ENCODE results near the gene NUPR1. TPM values are rescaled to one million over a fixed set of nuclear protein-coding genes. Genes with fewer than 3 reads are reported as not detected.
"Not testable (repeated sequence)": the region's sequence is repeated elsewhere in the genome, so short reads cannot be mapped to it uniquely, and the experiment has no call there.

The NUPR1 gene
- total RNA-seq, 1 donor from 2014 or later, result not detected

DNA sequence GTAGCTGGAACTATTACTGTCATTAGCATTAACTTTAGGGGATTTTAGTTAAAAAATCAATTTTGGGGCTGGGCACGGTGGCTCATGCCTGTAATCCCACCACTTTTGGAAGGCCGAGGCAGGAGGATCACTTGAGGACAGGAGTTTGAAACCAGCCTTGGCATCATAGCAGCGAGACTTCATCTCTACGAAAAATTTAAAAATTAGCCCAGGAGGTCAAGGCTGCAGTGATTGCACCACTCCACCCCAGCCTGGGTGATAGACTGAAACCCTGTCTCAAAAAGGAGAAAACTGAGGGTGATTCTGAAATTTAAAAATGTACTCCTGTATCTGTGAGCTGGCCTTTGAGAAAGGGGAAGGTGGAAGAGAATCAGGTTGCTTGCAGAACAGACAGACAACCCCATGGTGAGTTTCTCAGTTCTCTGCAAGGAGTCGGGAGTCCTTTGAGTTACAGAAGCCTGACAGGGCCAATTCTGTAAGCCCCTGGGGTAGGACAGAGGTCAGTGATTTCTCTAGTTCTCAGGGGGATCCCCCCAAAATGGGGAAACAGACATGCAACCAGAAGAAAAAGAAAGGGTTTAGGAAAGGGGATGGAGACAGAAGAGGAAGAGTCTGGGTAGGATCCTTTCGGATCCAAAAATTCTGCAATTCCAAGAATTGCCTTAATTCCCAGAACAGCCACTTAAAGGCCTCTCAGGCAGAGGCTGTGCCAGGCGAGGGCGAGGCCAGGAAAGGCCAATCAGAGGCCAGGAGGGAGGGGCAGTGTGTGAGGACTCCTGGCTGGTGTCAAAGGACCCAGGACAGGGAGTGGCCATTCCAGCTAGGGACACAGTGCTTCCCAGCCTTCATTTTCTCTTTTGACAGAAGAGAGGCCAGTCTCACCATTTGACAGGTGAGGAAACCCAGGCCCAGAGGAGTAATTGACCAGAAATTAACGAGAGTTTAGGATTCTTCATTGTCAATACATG lies 6.7 kb downstream of the NUPR1 start:
- Mint-ChIP-seq H3K27me3 (ENCODE audit: unreplicated experiment) (peaks cover 2% of the 10 kb centered on the region), H3K27ac (ENCODE audit: unreplicated experiment) (no peak overlapping the region), H3K9me3 (ENCODE audit: unreplicated experiment) (peaks cover 3% of the 10 kb centered on the region), H3K36me3 (ENCODE audit: unreplicated experiment) (no peaks in the 10 kb centered on the region), H3K4me3 (ENCODE audit: unreplicated experiment) (no peak overlapping the region), H3K4me1 (ENCODE audit: low read depth, unreplicated experiment) (peaks cover 3% of the 10 kb centered on the region)
- TF ChIP-seq, protein P1, sequence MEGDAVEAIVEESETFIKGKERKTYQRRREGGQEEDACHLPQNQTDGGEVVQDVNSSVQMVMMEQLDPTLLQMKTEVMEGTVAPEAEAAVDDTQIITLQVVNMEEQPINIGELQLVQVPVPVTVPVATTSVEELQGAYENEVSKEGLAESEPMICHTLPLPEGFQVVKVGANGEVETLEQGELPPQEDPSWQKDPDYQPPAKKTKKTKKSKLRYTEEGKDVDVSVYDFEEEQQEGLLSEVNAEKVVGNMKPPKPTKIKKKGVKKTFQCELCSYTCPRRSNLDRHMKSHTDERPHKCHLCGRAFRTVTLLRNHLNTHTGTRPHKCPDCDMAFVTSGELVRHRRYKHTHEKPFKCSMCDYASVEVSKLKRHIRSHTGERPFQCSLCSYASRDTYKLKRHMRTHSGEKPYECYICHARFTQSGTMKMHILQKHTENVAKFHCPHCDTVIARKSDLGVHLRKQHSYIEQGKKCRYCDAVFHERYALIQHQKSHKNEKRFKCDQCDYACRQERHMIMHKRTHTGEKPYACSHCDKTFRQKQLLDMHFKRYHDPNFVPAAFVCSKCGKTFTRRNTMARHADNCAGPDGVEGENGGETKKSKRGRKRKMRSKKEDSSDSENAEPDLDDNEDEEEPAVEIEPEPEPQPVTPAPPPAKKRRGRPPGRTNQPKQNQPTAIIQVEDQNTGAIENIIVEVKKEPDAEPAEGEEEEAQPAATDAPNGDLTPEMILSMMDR (IDR thresholded peaks at IDR 0.05; ENCODE audit: partially characterized antibody, unreplicated experiment), result no peak
- DNase-seq, result no peak

DNA sequence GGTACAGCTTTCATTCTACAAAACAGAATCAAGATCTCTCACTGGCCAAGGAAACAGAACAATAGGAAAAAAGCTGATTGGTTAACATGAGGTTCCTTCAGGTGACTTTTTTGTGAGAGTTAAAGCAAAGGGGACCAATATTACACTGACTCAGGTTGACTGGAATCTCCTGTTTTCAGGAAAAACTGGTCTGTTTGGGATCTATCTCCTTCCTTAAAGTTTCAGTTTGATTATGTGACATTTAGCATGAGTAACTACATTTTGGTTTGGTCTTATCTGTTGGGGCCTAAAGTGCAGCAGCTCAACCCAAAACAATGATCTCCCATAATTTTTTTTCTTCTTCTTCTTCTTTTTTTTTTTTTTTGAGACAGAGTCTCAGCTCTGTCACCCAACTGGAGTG lies 9.7 kb downstream of the NUPR1 start:
- Mint-ChIP-seq H3K36me3 (ENCODE audit: unreplicated experiment) (no peaks in the 10 kb centered on the region), H3K9me3 (ENCODE audit: unreplicated experiment) (no peaks in the 10 kb centered on the region), H3K27ac (ENCODE audit: unreplicated experiment) (no peak overlapping the region), H3K4me1 (ENCODE audit: low read depth, unreplicated experiment) (no peaks in the 10 kb centered on the region), H3K27me3 (ENCODE audit: unreplicated experiment) (no peaks in the 10 kb centered on the region), H3K4me3 (ENCODE audit: unreplicated experiment) (no peak overlapping the region)
- TF ChIP-seq, protein P1 (IDR thresholded peaks at IDR 0.05; ENCODE audit: partially characterized antibody, unreplicated experiment), result no peak
- no peak for DNase-seq

DNA sequence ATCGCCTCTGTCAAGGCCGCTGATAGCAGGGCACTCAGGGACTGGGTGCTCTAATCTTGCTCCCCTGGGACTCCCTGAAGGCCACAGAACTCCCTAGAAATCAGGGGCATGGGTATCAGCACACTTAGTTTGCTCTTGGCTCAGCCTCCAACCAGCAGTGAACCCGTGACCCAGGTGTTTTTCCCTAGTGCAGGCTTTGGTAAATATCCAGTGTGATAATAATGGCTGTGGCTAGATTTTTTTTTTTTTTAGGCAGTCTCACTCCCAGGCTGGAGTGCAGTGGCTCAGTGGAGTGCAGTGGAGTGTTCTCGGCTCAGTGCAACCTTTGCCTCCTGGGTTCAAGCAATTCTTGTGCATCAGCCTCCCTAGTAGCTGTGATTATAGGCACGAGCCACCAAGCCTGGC lies 10.3 kb downstream of the NUPR1 start:
- H3K27ac Mint-ChIP-seq (ENCODE audit: unreplicated experiment), result no peak overlapping the region

DNA sequence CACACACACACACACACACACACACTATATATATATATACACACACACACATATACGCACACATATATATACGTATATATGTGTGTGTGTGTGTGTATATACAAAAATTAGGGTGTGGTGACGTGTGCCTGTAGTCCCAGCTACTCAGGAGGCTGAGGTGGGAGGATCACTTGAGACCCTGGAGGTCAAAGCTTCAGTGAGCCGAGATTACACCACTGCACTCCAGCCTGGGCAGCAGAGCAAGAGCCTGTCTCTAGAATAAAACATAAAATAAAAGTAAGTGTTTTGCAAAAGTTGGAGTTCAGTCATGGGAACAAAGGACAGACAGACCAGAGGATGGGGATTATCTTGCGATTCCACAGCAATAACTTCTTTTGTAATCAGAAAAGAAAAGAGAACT lies 10.8 kb downstream of the NUPR1 start:
- H3K27ac Mint-ChIP-seq (ENCODE audit: unreplicated experiment), result no peak overlapping the region
- H3K9me3 Mint-ChIP-seq (ENCODE audit: unreplicated experiment), result no peaks in the 10 kb centered on the region
- no peaks in the 10 kb centered on the region for H3K27me3 Mint-ChIP-seq (ENCODE audit: unreplicated experiment)
- H3K4me3 Mint-ChIP-seq (ENCODE audit: unreplicated experiment), result no peak overlapping the region
- DNase-seq, result no peak
- H3K4me1 Mint-ChIP-seq (ENCODE audit: low read depth, unreplicated experiment), result no peaks in the 10 kb centered on the region
- no peaks in the 10 kb centered on the region for H3K36me3 Mint-ChIP-seq (ENCODE audit: unreplicated experiment)
- TF ChIP-seq, protein P1 (IDR thresholded peaks at IDR 0.05; ENCODE audit: partially characterized antibody, unreplicated experiment), result no peak

More for the DNA sequence above, 10.3 kb downstream of the NUPR1 start:
- H3K27me3 Mint-ChIP-seq (ENCODE audit: unreplicated experiment), result no peaks in the 10 kb centered on the region
- TF ChIP-seq, protein P1 (IDR thresholded peaks at IDR 0.05; ENCODE audit: partially characterized antibody, unreplicated experiment), result no peak
- H3K36me3 Mint-ChIP-seq (ENCODE audit: unreplicated experiment), result no peaks in the 10 kb centered on the region
- no peaks in the 10 kb centered on the region for H3K9me3 Mint-ChIP-seq (ENCODE audit: unreplicated experiment)
- no peak overlapping the region for H3K4me3 Mint-ChIP-seq (ENCODE audit: unreplicated experiment)
- no peak for DNase-seq
- H3K4me1 Mint-ChIP-seq (ENCODE audit: low read depth, unreplicated experiment), result no peaks in the 10 kb centered on the region

DNA sequence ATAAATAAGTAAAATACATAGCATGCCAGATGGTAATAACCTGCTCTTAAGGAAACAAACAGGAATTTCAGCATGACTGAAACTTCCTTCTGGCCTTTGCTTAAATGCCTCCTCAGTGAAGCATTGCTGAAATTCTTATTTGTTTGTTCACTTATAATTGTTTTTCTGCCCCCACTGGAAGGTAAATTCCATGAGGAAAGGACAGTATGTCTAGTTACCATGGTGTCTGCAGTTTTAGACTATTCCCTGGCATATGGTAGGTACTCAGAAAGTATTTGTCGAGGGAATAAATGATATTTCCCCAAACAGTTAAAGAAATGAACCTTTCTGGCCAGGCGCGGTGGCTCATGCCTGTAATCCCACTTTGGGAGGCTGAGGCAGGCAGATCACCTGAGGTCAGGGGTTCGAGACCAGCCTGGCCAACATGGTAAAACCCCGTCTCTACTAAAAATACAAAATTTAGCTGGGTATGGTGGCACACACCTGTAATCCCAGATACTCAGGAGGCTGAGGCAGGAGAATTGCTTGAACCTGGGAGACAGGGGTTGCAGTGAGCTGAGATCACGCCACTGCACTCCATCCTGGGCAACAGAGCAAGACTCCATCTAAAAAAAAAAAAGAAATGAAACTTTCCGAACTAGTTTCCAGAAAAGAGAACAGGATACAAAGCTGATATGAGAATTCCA lies 11.5 kb downstream of the NUPR1 start:
- not testable (repeated sequence) for H3K4me1 Mint-ChIP-seq (ENCODE audit: low read depth, unreplicated experiment); H3K36me3 Mint-ChIP-seq (ENCODE audit: unreplicated experiment); H3K27me3 Mint-ChIP-seq (ENCODE audit: unreplicated experiment); H3K27ac Mint-ChIP-seq (ENCODE audit: unreplicated experiment); H3K4me3 Mint-ChIP-seq (ENCODE audit: unreplicated experiment); H3K9me3 Mint-ChIP-seq (ENCODE audit: unreplicated experiment); DNase-seq

Measured in glutamatergic neuron (in vitro differentiated cells).